Dedifferentiated amniotic fluid mesenchymal stem cell (primary cell): ENCODE data around the gene DOCK1.
"Not testable (repeated sequence)": the region's sequence is repeated elsewhere in the genome, so short reads cannot be mapped to it uniquely, and the experiment has no call there.

ENCODE experiments used
- DNase-seq: peaks from one replicate; pipeline ENCODE4 v3.0.0-alpha.2; 2016; ENCODE audit errors: extremely low spot score

DOCK1 gene

DNA sequence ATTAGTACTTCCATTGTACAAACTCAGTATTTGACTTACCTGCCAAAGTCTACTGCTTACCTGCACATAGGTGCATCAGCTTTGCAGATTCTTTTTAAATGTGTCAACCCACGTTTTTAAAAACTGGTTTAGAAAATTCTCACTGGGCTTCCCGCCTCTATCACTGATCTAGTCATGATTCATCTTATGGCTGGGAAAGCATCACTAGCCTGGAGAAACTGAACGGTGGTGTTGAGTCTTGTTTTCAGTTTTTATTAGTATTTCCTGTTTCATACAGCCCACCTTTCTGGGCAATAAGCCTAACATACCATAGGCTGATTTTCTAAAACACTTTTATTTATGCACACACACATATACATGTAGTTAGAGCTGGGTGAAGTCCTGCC is 19.7 kb downstream of the DOCK1 start:
- DNase-seq, result no peak

GRCh38 chr10:126926568-126926967 is 21.3 kb downstream of the DOCK1 start:
- no peak for DNase-seq

DNA sequence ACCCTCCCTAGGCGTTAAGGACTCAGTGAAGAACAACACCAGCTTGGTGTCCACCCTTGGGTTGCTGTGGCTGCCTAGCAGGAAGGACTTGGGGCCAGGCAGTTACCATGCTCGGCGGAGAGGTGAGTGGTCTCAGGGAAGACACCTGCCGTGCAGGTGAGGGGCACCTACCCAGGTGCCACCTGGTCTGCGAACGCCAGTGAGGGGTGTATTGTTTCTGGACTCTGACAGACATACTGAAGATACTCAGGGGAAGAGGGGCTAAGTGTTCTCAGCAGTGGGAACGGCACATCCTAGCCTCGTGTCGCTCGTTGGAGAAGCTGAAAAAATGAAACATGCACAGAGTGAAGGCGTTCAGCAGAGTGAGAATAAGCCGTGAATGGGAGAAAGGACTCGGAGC is 22.6 kb downstream of the DOCK1 start:
- DNase-seq, result no peak

GRCh38 chr10:126928274-126928673 is 23.0 kb downstream of the DOCK1 start:
- DNase-seq, result no peak

GRCh38 chr10:126929391-126929790 is 24.2 kb downstream of the DOCK1 start:
- DNase-seq, result no peak

DNA sequence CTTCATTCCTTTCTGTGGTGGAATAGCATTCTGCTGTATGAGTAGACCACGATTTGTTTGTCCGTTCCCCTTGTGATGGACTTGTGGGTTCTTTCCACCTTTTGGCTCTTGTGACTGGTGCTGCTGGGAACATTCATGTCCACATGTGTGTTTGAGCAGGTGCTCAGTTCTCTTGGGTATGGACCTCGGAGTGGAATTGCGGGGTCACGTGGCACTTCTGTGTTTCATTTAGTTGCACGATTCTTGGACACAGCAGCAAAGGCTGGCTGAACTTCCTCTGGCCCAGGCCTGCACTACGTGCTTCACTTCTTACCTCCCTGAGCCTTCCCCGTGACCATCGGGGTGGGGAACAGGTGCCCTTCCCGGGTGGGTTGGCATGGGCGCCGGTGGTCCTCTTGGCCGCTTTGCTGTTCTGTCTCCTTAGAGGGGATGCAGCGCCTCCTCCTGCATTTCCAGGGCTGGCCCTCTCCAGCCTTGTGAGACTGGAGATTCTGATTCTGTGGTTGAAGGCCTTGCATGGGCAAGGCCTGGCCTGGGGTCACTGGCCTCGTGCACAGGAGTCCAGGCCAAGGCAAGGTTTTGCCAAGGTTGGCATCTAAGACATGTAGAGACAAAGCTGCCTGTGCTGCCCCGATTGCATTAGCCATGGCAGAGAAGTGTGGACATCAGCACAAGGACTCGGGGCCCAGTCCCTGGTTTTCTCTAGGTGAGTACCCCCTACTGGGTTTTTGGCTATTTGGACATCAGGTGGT is 25.1 kb downstream of the DOCK1 start:
- DNase-seq, result no peak

GRCh38 chr10:126930883-126931503 is 25.8 kb downstream of the DOCK1 start:
- no peak for DNase-seq

DNA sequence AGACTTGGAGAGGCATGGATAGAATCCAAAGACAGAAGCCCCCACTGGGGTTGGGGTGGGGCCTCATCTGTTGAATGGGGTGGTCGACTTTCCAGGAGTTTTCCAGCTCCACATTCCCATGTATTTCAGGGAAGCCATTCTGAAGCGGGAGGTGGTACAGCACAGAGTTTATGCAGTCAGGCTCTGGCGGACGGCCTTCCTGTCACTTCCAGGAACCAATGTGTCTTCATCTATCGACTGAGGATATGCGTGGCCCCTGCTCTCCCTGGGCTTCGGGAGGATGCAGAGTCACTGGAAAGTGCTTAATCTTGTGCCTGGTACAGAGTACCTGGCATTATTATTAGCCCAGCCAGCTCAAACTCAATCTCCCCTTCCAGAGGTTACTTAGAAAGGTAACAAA is 26.3 kb downstream of the DOCK1 start:
- no peak for DNase-seq

- DNase-seq, result no peak
Observed at GRCh38 chr10:126932516-126932915, 27.3 kb downstream of the DOCK1 start.

DNA sequence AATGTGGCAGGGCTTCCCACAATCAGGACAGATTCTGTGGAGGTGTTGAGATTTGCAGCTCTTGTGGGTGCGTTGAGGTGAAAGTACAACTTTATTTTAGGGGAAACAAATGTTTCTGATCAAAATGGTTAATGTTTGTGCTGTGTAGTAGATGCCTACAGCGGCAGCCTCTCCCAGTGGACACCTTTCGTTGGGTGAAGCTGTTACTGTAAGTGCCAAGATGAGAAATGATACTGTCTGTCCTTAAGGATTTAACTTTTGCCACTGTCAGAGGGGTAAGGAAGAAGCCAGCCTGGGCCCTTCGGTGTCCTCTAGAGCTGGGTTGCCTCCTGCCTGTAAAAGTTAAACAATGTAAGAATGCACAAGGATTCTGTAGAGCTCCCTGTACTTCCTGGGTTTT is 27.9 kb downstream of the DOCK1 start:
- DNase-seq, result no peak

GRCh38 chr10:126935263-126935946 is 30.2 kb downstream of the DOCK1 start:
- no peak for DNase-seq

- DNase-seq, result no peak
Observed at GRCh38 chr10:126937026-126937425, 31.8 kb downstream of the DOCK1 start.

GRCh38 chr10:126938121-126938520 is 32.9 kb downstream of the DOCK1 start:
- DNase-seq, result not testable (repeated sequence)

GRCh38 chr10:126939706-126940105 is 34.5 kb downstream of the DOCK1 start:
- no peak for DNase-seq

DNA sequence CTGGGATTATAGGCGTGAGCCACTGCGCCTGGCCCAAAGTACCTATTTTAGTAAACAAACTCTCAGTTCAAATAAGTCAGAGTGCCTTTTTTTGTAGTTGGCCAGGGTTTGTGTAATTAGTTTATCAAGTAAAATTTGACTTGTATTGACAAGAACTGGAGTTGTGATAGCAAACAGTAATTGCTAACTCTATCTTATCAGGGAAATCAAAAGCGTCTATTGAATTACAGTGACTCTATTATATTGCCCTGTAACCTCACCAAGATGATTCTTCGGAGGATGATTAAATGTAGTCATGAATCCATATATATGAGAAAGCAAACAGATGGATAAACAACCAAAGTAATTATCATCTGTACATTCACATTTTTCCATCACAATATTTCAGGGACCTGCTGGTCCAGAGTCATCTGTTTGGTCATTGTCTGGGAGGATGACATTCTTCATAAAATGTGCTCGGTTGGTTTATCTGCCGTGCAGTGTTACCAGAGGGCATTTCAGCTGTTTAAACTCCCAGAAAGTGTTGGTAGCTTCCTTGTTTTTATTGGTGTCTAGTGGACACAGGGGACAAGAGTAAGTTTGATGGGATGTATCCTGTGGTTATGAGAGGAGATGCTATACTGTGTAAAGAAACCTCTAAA is 35.6 kb downstream of the DOCK1 start:
- no peak for DNase-seq

- DNase-seq, result no peak
Observed at GRCh38 chr10:126944191-126944590, 39.0 kb downstream of the DOCK1 start.

DNA sequence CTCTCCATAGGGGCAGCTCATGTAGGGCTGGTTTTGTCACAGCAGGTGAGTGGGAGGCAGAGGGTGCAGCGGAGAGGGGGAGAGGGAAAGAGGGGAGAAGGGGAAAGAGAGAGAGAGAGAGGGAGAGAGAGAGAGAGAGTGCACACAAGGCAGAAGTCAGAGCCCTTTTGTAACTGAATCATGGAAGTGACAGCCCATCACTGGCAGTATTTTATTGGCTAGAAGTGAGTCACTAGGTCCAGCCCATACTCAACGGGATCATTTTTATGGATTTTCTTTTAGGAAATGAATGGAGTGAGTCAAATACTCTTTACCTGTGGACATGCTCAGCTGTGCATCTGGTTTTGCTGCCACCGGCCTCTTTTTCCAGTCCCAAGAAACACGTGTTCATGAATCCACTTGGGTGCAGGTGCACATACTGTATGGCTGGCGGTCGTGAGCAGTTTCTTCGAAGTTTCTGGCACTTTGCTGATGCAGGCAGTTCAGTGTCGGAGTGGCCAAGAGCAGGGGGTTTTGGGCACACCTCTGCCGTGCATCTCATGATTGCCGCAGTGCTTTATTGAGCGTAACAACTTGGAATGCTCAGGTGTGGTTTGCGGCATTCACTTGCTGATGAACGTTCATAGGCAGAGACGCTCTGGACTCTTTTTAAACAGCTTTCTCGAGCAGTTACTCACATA is 40.3 kb downstream of the DOCK1 start:
- no peak for DNase-seq

GRCh38 chr10:126946746-126947145 is 41.5 kb downstream of the DOCK1 start:
- DNase-seq, result no peak

- DNase-seq, result no peak
Observed at GRCh38 chr10:126948355-126949160, 43.3 kb downstream of the DOCK1 start.

DNA sequence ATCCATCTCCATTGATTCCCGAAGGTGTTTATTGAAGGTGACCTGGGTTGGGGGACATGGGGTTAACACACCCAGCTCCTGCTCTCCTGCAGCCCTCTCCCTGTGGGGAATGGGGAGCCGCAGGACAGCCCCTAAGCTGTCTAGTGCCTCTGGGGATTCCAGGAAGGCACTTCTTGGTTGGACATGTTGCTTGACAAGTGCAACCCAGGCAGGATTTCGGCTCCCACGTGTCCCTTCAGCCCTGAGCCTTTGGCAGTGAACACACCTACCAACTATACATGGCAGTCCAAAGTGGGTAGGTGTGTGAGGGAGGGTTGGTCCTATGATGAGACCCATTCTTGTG is 43.9 kb downstream of the DOCK1 start:
- DNase-seq, result no peak

GRCh38 chr10:126950401-126951105 is 45.3 kb downstream of the DOCK1 start:
- no peak for DNase-seq
